ENCODE measurements around the gene LYSET. TPM values are rescaled to one million over a fixed set of nuclear protein-coding genes. Genes with fewer than 3 reads are reported as not detected.
"Not testable (repeated sequence)": the region's sequence is repeated elsewhere in the genome, so short reads cannot be mapped to it uniquely, and the experiment has no call there.

LYSET gene
- total and polyA plus RNA-seq, 2 donors (not counting 1 experiment from before 2014, with no cell fraction given): 11.1 to 18.8 TPM

DNA sequence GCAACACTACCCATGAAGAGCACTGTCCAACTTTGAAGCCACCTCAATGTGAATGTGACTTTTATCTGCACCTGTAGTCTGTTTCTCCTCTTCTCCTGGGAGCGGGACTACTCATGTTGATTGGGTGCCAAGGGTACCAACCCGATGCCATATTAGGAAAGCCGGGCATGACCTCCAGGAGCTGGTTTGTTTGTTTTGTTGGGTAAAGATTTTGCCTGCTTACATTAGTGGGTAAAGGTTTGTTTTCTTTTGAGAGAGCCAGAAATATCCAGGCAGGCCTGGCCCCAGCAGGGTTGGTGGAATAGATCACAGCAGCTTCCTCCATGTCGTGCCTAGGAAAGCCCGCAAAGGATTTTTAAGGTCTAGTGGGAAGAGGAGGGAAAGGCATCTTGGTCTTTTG is 49.7 kb upstream of the LYSET start:
- ATAC-seq (ENCODE audit: low read depth) (no peak), DNase-seq (no peak)
- Histone ChIP-seq H3K9ac (ENCODE audit: low read length) (no peak overlapping the region), H3K27me3 (replicated peaks in 1 of 4; ENCODE audit: control extremely low read depth in 1 of 4, control insufficient read depth in 3 of 4, insufficient read depth in 4 of 4, low read length in 3 of 4) (no peaks in the 10 kb centered on the region), H2AFZ (ENCODE audit: insufficient read depth, low read depth, low read length, poor library complexity, severe bottlenecking) (no peak overlapping the region), H3K9me3 (ENCODE audit: control extremely low read depth in 1 of 3, control insufficient read depth in 2 of 3, insufficient read depth in 1 of 3, low read length in 2 of 3) (no peaks in the 10 kb centered on the region), H3K27ac (ENCODE audit: low read length in 2 of 2) (no peak overlapping the region), H3K4me1 (ENCODE audit: control insufficient read depth in 2 of 2, insufficient read depth in 2 of 2, low read length in 2 of 2) (no peaks in the 10 kb centered on the region), H3K36me3 (replicated peaks in 1 of 2; ENCODE audit: control extremely low read depth in 1 of 2, control insufficient read depth in 1 of 2, extremely low read depth in 1 of 2, insufficient read depth in 2 of 2, low read length in 1 of 2) (no peaks in the 10 kb centered on the region), H3K4me3 (ENCODE audit: control extremely low read depth in 1 of 5, extremely low read depth in 1 of 5, insufficient read depth in 1 of 5, low read depth in 2 of 5, low read length in 4 of 5) (no peak overlapping the region), H3K79me2 (ENCODE audit: control insufficient read depth, insufficient read depth, low read length) (no peaks in the 10 kb centered on the region), H4K20me1 (ENCODE audit: control insufficient read depth, insufficient read depth, low read length, poor library complexity, severe bottlenecking) (no peaks in the 10 kb centered on the region), H3K4me2 (replicated peaks; ENCODE audit: low read depth, low read length, poor library complexity, severe bottlenecking) (no peak overlapping the region)
- CTCF ChIA-PET: interaction anchor here (9.9 kb wide), 1 partner anchor 181 kb away, joined by 139 read pairs; no protein-coding TSS in a partner anchor
- POLR2A ChIA-PET: no interaction called here
- no peaks in the 10 kb centered on the region for H3K27me3 Mint-ChIP-seq
- peaks cover 2% of the 10 kb centered on the region for H3K4me1 Mint-ChIP-seq
- no peak overlapping the region for H3K4me3 Mint-ChIP-seq
- H3K9me3 Mint-ChIP-seq (ENCODE audit: insufficient read depth): no peaks in the 10 kb centered on the region
- intact Hi-C loops (cut with micrococcal nuclease): no loop called here
- WGBS (ENCODE audit: insufficient coverage): 100% methylated on average over 2 of the region's 5 CpGs
- TF ChIP-seq, protein P1, sequence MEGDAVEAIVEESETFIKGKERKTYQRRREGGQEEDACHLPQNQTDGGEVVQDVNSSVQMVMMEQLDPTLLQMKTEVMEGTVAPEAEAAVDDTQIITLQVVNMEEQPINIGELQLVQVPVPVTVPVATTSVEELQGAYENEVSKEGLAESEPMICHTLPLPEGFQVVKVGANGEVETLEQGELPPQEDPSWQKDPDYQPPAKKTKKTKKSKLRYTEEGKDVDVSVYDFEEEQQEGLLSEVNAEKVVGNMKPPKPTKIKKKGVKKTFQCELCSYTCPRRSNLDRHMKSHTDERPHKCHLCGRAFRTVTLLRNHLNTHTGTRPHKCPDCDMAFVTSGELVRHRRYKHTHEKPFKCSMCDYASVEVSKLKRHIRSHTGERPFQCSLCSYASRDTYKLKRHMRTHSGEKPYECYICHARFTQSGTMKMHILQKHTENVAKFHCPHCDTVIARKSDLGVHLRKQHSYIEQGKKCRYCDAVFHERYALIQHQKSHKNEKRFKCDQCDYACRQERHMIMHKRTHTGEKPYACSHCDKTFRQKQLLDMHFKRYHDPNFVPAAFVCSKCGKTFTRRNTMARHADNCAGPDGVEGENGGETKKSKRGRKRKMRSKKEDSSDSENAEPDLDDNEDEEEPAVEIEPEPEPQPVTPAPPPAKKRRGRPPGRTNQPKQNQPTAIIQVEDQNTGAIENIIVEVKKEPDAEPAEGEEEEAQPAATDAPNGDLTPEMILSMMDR (IDR thresholded peaks at IDR 0.05): no peak
- TF ChIP-seq EZH2 (IDR thresholded peaks at IDR 0.05; ENCODE audit: borderline replicate concordance, insufficient read depth, low read depth, low read length, poor library complexity, severe bottlenecking): no peak
- no peak overlapping the region for H3K27ac Mint-ChIP-seq

GRCh38 chr14:93136009-93136408 is 49.1 kb upstream of the LYSET start:
- Histone ChIP-seq H3K36me3 (replicated peaks in 1 of 2; ENCODE audit: control extremely low read depth in 1 of 2, control insufficient read depth in 1 of 2, extremely low read depth in 1 of 2, insufficient read depth in 2 of 2, low read length in 1 of 2) (no peaks in the 10 kb centered on the region), H3K4me2 (replicated peaks; ENCODE audit: low read depth, low read length, poor library complexity, severe bottlenecking) (no peak overlapping the region), H3K4me3 (ENCODE audit: control extremely low read depth in 1 of 5, extremely low read depth in 1 of 5, insufficient read depth in 1 of 5, low read depth in 2 of 5, low read length in 4 of 5) (no peak overlapping the region), H2AFZ (ENCODE audit: insufficient read depth, low read depth, low read length, poor library complexity, severe bottlenecking) (no peak overlapping the region), H3K27ac (ENCODE audit: low read length in 2 of 2) (no peak overlapping the region), H3K27me3 (replicated peaks in 1 of 4; ENCODE audit: control extremely low read depth in 1 of 4, control insufficient read depth in 3 of 4, insufficient read depth in 4 of 4, low read length in 3 of 4) (no peaks in the 10 kb centered on the region), H3K9ac (ENCODE audit: low read length) (no peak overlapping the region), H4K20me1 (ENCODE audit: control insufficient read depth, insufficient read depth, low read length, poor library complexity, severe bottlenecking) (no peaks in the 10 kb centered on the region), H3K9me3 (ENCODE audit: control extremely low read depth in 1 of 3, control insufficient read depth in 2 of 3, insufficient read depth in 1 of 3, low read length in 2 of 3) (no peaks in the 10 kb centered on the region), H3K79me2 (ENCODE audit: control insufficient read depth, insufficient read depth, low read length) (no peaks in the 10 kb centered on the region), H3K4me1 (ENCODE audit: control insufficient read depth in 2 of 2, insufficient read depth in 2 of 2, low read length in 2 of 2) (no peaks in the 10 kb centered on the region)
- DNase-seq (no peak), ATAC-seq (ENCODE audit: low read depth) (no peak)
- intact Hi-C loops (cut with micrococcal nuclease): no loop called here
- peaks cover 2% of the 10 kb centered on the region for H3K4me1 Mint-ChIP-seq
- no peak overlapping the region for H3K27ac Mint-ChIP-seq
- TF ChIP-seq, protein P1 (IDR thresholded peaks at IDR 0.05): no peak
- TF ChIP-seq EZH2 (IDR thresholded peaks at IDR 0.05; ENCODE audit: borderline replicate concordance, insufficient read depth, low read depth, low read length, poor library complexity, severe bottlenecking): no peak
- H3K27me3 Mint-ChIP-seq: no peaks in the 10 kb centered on the region
- 89% methylated on average over 8 of the region's 8 CpGs for WGBS (ENCODE audit: insufficient coverage)
- no peaks in the 10 kb centered on the region for H3K9me3 Mint-ChIP-seq (ENCODE audit: insufficient read depth)
- CTCF ChIA-PET: interaction anchor here (9.9 kb wide), 1 partner anchor 181 kb away, joined by 139 read pairs; no protein-coding TSS in a partner anchor
- no peak overlapping the region for H3K4me3 Mint-ChIP-seq
- POLR2A ChIA-PET: no interaction called here

DNA sequence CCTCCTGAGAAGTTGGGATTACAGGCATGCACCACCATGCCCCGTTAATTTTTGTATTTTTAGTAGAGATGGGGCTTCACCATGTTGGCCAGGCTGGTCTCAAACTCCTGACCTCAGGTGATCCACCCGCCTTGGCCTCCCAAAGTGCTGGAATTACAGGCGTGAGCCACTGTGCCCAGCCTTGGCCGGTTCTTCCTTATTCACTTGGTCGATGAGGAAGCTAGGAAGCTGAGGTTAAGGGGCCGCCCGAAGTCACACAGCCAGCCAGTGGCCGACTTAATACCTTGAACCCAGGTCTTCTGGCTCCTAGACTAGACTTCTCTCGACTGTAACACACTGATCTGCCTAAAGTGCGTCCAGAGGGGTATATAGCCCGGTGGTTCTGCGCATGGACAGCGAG is 48.6 kb upstream of the LYSET start:
- H3K36me3 ChIP-seq (replicated peaks in 1 of 2; ENCODE audit: control extremely low read depth in 1 of 2, control insufficient read depth in 1 of 2, extremely low read depth in 1 of 2, insufficient read depth in 2 of 2, low read length in 1 of 2); POLR2A ChIA-PET; H3K27me3 Mint-ChIP-seq; intact Hi-C loops (cut with micrococcal nuclease); H3K9me3 Mint-ChIP-seq (ENCODE audit: insufficient read depth); H3K4me3 ChIP-seq (ENCODE audit: control extremely low read depth in 1 of 5, extremely low read depth in 1 of 5, insufficient read depth in 1 of 5, low read depth in 2 of 5, low read length in 4 of 5); H3K4me2 ChIP-seq (replicated peaks; ENCODE audit: low read depth, low read length, poor library complexity, severe bottlenecking); H3K27ac Mint-ChIP-seq; DNase-seq; H3K79me2 ChIP-seq (ENCODE audit: control insufficient read depth, insufficient read depth, low read length); H3K27ac ChIP-seq (ENCODE audit: low read length in 2 of 2); H3K4me1 Mint-ChIP-seq; ATAC-seq (ENCODE audit: low read depth); H3K9ac ChIP-seq (ENCODE audit: low read length); H3K9me3 ChIP-seq (ENCODE audit: control extremely low read depth in 1 of 3, control insufficient read depth in 2 of 3, insufficient read depth in 1 of 3, low read length in 2 of 3); H3K4me1 ChIP-seq (ENCODE audit: control insufficient read depth in 2 of 2, insufficient read depth in 2 of 2, low read length in 2 of 2); H3K4me3 Mint-ChIP-seq; H2AFZ ChIP-seq (ENCODE audit: insufficient read depth, low read depth, low read length, poor library complexity, severe bottlenecking); H3K27me3 ChIP-seq (replicated peaks in 1 of 4; ENCODE audit: control extremely low read depth in 1 of 4, control insufficient read depth in 3 of 4, insufficient read depth in 4 of 4, low read length in 3 of 4); H4K20me1 ChIP-seq (ENCODE audit: control insufficient read depth, insufficient read depth, low read length, poor library complexity, severe bottlenecking): not testable (repeated sequence)
- CTCF ChIA-PET: interaction anchor here (9.9 kb wide), 1 partner anchor 182 kb away, joined by 139 read pairs; no protein-coding TSS in a partner anchor
- WGBS (ENCODE audit: insufficient coverage): 83% methylated on average over 11 of the region's 13 CpGs

Measured in B cell (primary cell).